ENCODE results near the gene RABGEF1.

- TF ChIP-seq, protein P1, sequence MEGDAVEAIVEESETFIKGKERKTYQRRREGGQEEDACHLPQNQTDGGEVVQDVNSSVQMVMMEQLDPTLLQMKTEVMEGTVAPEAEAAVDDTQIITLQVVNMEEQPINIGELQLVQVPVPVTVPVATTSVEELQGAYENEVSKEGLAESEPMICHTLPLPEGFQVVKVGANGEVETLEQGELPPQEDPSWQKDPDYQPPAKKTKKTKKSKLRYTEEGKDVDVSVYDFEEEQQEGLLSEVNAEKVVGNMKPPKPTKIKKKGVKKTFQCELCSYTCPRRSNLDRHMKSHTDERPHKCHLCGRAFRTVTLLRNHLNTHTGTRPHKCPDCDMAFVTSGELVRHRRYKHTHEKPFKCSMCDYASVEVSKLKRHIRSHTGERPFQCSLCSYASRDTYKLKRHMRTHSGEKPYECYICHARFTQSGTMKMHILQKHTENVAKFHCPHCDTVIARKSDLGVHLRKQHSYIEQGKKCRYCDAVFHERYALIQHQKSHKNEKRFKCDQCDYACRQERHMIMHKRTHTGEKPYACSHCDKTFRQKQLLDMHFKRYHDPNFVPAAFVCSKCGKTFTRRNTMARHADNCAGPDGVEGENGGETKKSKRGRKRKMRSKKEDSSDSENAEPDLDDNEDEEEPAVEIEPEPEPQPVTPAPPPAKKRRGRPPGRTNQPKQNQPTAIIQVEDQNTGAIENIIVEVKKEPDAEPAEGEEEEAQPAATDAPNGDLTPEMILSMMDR (IDR thresholded peaks at IDR 0.05; ENCODE audit: insufficient read depth, low read depth, low read length): no peak
- TF ChIP-seq EZH2 (IDR thresholded peaks at IDR 0.05; ENCODE audit: insufficient read depth, low read length): no peak
These were observed 13.5 kb upstream of the RABGEF1 start for GRCh38 chr7:66727058-66727457.

All from astrocyte (in vitro differentiated cells and primary cell).